GM19035 (cell line): ENCODE data around the gene LDLRAD2.

Experiments used
- ATAC-seq: cut with Tn5 transposase; IDR thresholded peaks from one replicate; pipeline ENCODE4 v1.9.1; 2021; ENCODE audit not compliant: unreplicated experiment

The LDLRAD2 gene

GRCh38 chr1:21857840-21858670 is 46.0 kb downstream of the LDLRAD2 start:
- ATAC-seq = no peak

GRCh38 chr1:21859669-21860179 is 47.7 kb downstream of the LDLRAD2 start:
- ATAC-seq = no peak

- no peak for ATAC-seq
These were observed 48.9 kb downstream of the LDLRAD2 start for GRCh38 chr1:21860971-21861370.

- ATAC-seq = no peak
These were observed 49.8 kb downstream of the LDLRAD2 start for GRCh38 chr1:21861602-21862429.

- no peak for ATAC-seq
These were observed 51.9 kb downstream of the LDLRAD2 start for GRCh38 chr1:21863981-21864380.

GRCh38 chr1:21864730-21865129 is 52.7 kb downstream of the LDLRAD2 start:
- no peak for ATAC-seq

GRCh38 chr1:21865609-21865942 is 53.5 kb downstream of the LDLRAD2 start:
- peak; percentile 19 for ATAC-seq

- peak; percentile 70 for ATAC-seq
These were observed 54.1 kb downstream of the LDLRAD2 start for GRCh38 chr1:21865943-21866706.

GRCh38 chr1:21866707-21867043 is 54.6 kb downstream of the LDLRAD2 start:
- ATAC-seq = no peak

GRCh38 chr1:21867451-21867996 is 55.5 kb downstream of the LDLRAD2 start:
- ATAC-seq = no peak

GRCh38 chr1:21868482-21868881 is 56.4 kb downstream of the LDLRAD2 start:
- ATAC-seq = no peak

GRCh38 chr1:21868941-21869454 is 56.9 kb downstream of the LDLRAD2 start:
- no peak for ATAC-seq

GRCh38 chr1:21869620-21870121 is 57.6 kb downstream of the LDLRAD2 start:
- ATAC-seq = no peak

- ATAC-seq = no peak
These were observed 58.5 kb downstream of the LDLRAD2 start for GRCh38 chr1:21870611-21871010.

- no peak for ATAC-seq
These were observed 59.9 kb downstream of the LDLRAD2 start for GRCh38 chr1:21871943-21872342.

- no peak for ATAC-seq
These were observed 60.5 kb downstream of the LDLRAD2 start for GRCh38 chr1:21872445-21873079.

- ATAC-seq = no peak
These were observed 61.1 kb downstream of the LDLRAD2 start for GRCh38 chr1:21873174-21873573.

GRCh38 chr1:21873761-21874160 is 61.7 kb downstream of the LDLRAD2 start:
- ATAC-seq = no peak

- ATAC-seq = no peak
These were observed 62.3 kb downstream of the LDLRAD2 start for GRCh38 chr1:21874328-21874727.
